ENCODE measurements around the gene GKN1.

- TF ChIP-seq CTCF (IDR thresholded peaks at IDR 0.05; ENCODE audit: low read depth, low read length) (no peak), POLR2A (IDR thresholded peaks at IDR 0.05; ENCODE audit: extremely low read depth, insufficient read length) (no peak)
Measured at GRCh38 chr2:69020496-69021426, 46.3 kb downstream of the GKN1 start.
